ENCODE results near the gene ZNF581.

The ZNF581 gene, protein sequence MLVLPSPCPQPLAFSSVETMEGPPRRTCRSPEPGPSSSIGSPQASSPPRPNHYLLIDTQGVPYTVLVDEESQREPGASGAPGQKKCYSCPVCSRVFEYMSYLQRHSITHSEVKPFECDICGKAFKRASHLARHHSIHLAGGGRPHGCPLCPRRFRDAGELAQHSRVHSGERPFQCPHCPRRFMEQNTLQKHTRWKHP

DNA sequence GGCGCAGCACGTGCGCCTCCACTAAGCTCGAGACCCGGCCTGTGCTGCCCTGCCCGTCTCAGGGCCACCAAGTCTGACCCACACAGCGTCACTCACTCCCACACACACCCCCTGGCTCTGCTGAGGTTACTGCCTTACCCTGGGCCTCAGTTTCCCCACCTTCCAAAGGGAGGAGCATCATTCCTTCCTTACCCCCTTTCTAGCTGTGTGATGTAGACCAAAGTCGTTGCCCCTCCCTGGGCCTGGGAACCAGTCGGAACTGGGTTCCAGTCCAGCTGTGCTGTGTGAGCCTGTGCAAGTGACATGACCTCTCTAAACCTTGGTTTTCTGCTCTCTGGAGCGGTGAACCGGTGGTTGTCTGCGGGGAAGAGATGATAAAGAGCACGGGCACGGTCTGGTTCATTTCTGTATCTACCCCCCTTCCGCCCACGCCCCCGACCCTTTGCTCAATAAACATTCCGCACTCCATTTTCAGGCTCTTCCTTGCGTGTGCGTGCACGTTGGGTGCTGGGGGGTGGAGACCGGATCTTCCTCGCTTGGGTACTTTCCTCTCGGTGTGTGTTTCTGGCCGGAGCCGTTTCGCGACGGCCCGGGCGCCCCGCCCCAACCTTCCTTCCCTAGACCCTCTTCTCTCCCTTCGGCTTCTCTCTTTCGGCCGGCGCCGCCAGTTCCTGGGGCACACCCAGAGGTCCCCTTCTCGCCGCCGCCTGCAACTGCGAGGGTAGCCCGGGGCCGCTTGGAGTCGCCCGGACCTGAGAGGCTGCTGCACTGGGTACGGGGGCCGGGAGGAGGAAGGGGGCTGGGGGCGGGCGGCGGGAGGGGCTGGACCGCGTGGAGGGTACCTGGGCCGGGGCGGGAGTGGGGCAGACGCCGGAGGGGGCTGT lies at the start of gene ZNF581:
TSS of gene ZNF581 (plus strand) at position 647 of the 884 bp plus-strand sequence. CDS start 923 bp downstream, outside the sequence.
- DNase-seq = peak; percentile 95

DNA sequence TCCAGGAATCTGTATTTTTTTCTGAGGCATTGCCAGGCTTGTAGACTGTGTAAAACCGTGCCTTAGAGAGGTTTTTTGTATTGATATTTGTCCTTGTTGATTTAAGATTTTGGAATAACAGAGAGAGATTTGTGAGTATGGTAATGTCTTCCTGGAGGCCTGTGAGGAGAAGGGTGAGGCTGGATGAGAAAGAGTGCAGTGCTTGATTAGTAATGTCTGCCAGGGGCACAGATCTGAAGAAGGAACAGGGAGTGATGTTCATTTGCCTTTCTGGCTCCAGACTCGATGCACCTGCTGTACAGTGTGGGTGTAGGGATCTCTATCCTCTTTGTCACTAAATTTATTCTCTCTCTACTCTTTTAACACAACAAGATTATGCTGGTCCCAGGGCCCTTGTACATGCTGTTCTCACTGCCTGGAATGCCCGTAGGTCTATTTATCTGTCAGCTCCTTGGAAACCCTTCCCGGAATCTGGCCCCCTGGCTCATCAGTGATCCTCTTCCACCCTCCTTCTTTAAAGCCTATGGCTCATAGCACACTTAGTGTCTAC lies 48.4 kb upstream of the ZNF581 start:
- DNase-seq = no peak

DNA sequence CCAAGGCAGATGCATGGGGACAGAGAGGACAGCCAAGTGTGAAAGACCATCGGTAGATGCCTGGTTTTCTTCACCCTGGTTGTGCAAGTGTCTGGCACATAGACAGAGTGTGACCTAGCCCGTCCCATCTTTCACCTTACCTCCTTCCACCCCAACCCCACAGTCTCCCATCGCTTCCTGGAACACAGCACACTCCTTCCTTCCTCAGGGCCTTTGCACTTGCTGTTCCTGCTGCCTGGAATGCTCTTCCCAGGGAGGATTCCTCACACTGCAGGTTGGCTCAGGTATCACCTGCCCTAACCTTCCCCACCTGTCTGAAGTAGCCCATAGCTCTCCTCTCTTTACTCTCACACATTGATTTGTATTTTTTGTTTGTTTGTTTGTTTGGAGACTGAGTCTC lies 47.1 kb upstream of the ZNF581 start:
- no peak for DNase-seq

DNA sequence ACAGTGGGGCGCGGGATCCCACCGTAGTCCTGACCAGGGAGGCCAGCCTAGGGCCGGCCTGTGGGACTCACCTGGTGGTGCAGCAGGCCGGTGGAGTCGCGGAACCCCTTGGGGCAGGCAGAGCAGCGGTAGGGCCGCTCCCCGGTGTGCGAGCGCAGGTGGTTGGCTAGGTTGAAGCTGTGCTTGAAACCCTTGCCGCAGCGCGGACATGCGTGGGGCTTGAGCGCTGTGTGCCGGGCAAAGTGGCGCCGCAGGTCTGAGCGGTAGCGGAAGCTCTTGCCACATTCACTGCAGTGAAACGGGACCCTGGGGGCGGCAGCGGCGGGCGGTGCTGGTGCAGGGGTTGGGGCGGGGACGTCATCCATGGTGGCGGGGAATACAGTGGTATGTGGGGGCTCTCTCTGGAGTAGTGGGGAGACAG lies 45.9 kb upstream of the ZNF581 start:
- DNase-seq = no peak

DNA sequence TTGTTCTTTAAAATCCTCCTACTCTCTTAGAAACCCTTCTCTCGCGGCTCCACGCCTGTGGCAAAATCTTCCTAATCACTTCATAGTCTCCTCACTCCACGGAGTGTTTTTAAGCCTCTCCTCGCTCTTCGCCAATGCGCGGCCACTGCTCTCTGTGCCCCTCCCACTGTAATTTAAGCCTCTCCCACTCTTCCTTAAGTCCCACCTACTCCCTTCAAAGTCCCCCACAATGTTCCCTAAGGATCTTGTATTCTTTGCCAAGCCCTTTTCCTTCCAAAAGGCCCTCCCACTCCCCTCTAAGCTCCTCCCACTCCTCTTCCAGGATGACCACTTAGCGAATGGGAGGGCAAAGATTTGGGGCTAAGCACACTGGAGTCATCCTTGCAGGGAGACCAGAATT lies 45.4 kb upstream of the ZNF581 start:
- no peak for DNase-seq

DNA sequence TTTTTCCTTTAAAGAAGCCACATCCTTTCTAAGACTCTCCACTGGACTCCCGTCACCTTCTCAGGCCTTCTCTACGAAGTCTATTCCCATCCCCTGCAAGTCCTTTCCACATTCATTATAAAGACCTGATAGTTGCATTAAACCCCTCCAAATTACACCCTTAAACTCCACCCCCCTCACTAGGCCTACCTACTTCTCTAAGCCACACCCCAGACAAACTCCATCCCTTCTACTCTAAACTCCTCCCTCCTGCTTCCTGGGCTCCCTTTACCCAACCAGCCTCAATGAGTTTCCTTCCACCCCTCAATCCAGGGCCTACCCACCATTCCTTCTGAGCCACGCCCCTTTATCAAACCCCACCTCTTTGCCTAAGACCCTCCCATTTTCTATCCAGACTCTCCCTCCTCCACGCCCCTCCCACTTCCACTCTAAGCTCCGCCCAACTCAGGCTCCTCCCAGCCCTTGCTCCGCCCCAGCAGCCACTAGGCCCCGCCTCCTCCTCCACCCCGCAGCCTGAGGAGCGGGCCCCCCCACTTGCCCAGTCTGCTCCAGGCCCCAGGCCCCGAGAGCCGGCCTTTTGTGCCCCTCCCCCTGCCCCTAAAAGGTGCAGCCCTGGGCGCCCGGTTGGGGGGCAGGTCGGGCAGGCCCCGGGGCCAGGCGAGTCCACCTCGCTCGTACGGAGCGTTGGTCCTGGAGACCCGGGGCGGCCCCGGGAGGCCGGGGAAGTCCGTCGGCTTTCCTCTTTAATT lies 44.6 kb upstream of the ZNF581 start:
- peak; percentile 98 for DNase-seq

DNA sequence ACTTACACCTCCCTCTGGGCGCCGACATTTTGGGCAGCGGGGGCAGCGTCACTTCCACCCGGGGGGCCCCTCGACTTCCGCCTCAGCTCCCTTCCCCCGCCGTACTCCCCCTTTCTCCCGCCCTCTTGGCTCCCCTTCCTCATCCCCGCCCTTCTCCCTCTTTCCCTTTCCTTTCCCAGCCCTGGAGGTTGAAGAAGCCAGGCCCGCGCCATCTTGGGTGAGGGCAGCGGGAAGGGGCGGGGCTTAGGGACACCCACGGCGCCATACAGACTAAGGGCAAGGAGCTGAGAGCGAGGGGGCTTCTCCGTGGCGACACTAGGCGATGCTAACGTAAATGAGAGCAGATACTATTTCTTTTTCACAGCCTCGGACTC lies 44.0 kb upstream of the ZNF581 start, which contains the start of gene FIZ1:
TSS of gene FIZ1 (minus strand) at position 50 of the 374 bp plus-strand sequence. CDS start 1,652 bp downstream, outside the sequence.
- peak; percentile 98 for DNase-seq

DNA sequence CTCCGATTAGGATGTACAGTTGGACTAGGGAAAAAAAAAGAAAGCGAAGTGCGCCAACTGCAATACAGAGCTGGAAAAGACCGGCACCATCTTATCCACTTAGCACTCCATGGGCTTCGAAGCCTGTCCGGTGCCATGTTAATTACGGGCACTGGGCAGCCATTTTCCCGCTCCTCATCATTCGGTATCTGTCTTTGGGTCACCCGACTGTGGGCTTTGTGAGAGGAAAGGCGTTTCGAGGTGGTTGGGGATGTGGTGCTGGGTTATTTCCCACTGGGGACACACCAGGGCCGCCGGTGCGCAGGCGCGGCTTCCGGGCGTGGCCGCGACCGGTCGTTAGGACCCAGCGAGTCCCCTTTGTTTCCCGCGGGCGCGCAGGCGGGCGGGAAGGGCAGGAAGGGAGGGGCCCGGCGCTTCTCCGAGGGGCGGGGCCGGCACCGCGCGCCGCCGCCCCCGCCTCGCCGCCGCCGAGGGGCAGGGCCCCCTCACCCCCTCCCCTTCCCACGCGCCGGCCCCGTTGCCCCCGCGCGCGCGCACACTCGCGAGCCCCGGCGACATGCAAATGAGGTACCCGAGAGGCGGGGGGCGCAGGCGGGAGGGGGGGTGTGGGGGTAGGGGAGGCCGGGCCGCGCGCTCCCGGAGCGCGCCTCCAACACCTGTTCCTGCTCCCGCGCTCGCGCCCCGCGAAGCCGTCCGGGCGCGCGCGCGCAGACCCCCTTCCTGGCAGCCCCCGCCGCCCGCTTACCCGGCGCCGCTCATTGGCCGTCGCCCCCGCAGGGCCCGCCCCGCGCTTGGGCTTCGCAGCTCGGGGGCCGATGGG lies 43.4 kb upstream of the ZNF581 start, which contains the start of gene ZNF524:
TSS of gene ZNF524 (plus strand) at position 447 of the 820 bp plus-strand sequence. CDS start 1,825 bp downstream, outside the sequence.
- DNase-seq = peak; percentile 94

DNA sequence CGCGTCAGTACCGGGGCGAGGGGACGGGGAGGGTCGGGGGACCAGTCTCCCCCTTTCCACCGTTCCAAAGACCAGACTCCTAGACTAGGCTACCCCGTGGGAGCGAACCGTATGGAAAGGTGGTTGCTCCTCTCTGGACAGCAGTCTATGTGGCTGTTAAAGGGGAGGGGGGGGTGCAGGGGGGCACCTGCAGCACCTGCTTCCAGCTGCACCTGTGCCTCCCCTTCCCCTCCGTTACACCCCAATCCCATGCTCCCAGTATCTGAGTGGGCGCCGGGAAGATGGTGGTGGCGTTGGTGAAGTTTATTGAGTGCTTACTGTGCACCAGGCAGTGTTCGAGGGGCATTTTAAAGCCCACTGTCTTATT lies 42.8 kb upstream of the ZNF581 start:
- no peak for DNase-seq

DNA sequence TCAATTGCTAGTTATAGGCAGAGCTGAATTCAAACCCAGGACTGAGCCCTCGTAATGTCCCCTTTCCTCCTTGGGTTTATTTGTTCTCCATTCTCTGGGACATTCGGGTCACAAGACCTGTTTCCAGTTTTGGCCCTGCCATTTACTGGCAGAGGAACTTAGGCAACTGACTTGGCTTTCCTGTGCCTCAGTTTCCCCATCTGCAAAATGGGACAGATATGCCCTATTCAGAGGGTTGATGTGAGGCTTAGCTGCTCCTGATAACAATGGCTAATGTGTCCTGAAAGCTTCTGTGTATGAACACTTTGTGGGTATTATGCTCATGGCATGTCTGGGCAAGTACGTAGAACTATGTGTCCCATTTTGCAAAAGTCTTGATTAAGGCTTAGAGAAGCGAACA lies 42.4 kb upstream of the ZNF581 start:
- DNase-seq = no peak

DNA sequence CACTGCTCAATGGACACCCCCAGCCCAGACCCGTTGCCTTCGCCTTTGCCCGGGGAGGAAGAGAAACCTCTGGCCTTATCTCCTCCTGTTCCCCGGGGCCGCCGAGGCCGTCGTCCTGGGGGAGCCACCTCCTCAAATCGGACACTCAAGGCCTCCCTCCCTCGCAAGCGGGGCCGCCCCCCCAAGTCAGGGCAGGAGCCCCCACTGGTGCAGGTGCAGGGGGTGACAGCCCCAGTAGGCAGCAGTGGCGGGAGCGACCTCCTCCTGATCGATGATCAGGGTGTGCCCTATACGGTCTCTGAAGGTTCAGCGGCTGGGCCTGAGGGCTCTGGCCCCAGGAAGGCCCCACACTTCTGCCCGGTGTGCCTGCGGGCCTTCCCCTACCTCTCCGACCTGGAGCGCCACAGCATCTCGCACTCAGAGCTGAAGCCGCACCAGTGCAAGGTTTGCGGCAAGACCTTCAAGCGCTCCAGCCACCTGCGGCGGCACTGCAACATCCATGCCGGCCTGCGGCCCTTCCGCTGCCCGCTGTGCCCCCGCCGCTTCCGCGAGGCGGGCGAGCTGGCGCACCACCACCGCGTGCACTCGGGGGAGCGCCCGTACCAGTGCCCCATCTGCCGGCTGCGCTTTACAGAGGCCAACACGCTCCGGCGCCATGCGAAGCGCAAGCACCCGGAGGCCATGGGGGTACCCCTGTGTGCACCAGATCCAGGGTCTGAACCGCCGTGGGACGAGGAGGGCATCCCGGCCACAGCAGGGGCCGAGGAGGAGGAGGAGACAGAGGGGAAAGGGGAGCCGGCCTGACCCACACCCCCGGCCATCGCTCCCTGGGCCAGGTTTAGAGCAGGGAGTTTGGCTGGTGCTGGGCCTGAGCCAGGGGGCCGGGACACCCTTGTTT lies 41.1 kb upstream of the ZNF581 start:
- no peak for DNase-seq

DNA sequence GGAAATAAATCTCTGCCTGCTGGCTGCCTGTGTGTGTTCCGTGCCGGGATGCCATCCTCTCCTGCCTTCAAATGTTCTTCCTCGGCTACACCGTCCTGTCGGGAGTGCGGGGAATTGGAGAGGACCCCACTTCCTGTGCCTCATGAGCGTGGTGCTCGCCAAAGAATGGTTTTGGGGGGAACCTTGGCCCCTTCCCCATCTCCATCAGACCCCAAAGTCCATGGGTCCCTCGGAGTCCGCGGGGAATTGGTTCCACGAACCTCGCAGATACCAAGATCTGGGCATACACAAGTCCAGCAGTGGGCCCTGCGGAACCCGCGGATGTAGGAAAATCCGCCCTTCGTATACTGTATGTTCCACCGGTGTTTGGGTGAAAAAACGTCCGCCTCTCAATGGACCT lies 40.3 kb upstream of the ZNF581 start:
- no peak for DNase-seq

DNA sequence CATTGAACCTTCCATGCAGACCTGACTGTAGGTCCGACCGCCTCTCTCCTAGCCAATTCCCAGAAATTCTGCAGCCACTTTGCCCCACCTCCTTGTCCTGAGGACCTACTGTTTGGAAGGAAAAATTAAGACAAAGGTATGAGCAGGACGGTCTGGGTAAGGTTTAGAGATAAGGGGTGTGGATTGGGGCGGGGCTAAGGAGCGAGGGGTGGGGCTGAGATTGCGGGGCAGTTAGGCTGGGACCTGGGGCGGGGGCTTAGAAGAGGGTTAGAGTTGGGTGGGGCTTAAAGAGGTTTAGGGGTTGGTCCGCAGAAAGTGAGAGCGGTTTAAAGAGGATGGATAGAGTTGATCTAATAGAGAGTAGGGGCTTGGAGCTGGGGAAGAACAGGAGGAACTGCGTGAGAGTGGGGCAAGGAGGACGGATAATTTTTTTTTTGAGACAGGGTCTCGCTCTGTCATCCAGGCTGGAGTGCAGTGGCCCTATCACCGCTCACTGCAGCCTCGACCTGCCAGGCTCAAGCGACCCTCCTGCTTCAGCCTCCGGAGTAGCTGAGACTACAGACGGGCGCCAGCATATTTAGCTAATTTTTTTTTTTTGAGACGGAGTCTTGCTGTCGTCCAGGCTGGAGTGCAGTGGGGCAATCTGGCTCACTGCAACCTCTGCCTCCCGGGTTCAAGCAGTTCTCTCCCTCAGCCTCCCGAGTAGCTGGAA lies 39.7 kb upstream of the ZNF581 start:
- DNase-seq = no peak

DNA sequence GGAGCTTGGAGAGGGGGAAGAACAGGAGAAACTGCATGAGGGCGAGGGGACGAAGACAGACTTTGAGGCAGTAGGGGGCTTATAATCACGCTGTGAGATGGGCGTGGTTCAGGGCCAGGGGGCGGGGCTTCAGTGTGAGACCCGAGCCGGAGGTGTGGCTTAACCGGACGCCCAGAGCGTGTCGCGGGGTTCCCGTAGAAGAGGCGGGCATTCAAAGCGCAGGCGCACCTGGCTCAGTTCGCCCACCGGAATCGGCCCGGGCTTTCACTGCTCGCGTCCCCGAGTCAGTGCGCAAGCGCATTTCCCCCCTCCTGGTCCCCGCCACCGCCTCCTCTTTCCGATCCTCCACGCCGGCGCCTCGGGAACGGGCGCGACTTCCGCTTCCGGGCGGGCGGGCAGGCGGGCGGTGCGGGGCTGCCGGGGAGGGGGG lies 38.2 kb upstream of the ZNF581 start:
- peak; percentile 99 for DNase-seq

DNA sequence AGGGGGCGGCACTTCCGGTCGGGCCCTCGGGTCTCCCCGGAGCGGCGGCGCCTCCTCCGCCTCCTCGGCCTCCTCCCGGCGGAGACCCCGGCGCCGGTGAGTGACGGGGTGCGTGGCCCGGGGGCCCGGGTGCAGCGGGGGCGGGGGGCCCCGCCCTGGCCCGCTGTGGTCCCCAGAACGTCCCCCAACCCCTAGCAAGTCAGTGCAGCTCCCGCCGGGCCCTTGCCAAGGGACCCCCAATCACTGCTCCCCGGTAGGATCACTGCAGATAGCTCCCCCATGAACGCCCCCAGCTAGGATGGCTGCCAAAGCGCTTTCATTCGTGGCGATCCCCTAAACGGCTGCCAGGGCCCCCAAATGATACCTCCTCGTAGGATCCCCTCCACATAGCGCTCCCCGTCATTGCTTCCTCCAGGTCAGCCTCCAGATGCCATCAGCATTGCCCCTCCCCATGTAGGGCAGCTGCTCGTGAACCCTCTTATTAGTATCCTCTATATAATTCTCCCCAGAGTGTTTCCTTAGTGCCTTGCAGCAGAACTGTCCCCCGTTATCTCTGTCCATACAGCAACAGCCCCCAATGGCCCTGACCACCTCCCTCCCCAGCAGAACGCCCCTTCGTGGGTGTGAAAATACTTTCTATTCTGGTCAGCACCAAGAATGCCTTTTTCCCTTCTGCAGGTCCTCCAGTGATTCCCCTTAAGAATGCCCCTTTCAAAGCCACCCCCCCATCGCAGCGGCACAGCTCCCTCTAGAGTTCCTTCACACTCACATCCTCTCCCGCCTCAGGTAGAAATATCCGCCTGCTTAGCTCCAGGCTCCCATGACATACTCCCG lies 37.6 kb upstream of the ZNF581 start, which contains the start of gene ZNF865:
TSS of gene ZNF865 (plus strand) at position 11 of the 834 bp plus-strand sequence. CDS start 7,972 bp downstream, outside the sequence.
- DNase-seq = peak; percentile 85

DNA sequence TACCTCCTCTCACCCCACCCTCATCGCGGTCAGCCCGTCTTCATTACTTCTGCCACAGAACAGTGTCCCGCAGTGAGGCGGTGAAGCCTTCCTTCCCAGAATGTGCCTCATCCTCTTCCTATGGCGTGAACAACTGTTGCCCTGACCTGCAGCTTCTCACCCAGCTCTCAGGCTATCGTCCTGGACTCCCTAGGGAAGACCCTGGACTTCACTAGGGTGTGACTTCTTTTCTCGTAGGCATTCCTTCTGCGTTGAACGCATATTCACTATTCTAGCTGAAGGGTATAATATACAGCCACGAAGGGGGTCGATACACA lies 37.0 kb upstream of the ZNF581 start:
- DNase-seq = no peak

DNA sequence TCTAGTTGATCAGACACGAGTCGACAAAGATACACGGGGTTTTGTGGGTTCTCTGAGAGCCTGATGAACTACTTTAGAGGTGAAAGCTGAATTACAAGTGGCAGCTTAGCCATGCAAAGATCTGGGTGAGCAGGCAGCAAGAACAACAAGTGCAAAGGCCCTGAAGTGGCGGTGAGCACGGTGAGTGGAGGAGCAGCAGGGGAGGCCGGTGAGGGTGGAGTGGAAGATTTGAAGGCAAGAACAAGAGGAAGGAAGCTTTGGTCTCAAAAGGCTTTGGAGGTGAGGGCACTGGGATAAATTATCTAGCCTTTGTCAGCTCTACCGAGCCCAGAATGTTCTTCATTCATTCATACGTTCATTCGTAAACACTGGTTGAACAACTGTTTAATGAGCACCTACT lies 36.6 kb upstream of the ZNF581 start:
- no peak for DNase-seq

DNA sequence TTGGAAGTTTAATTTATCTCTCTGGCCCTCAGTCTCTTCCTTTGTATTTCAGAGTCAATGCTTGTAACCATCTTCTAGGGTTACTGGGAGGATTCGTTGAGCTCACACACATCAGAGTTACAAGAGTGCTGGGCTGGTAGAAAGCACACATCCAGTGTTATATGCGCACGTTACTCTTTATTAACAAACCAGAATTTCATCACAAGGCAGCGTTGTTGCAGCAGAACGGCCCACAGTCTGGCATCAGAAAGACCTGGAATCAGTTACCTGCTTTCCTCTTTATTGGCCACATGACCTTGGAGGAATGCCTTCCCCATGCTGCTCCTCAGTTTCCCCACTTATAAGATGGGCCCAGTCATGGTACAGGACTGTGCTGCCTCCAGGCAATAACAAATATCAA lies 34.1 kb upstream of the ZNF581 start:
- DNase-seq = no peak

DNA sequence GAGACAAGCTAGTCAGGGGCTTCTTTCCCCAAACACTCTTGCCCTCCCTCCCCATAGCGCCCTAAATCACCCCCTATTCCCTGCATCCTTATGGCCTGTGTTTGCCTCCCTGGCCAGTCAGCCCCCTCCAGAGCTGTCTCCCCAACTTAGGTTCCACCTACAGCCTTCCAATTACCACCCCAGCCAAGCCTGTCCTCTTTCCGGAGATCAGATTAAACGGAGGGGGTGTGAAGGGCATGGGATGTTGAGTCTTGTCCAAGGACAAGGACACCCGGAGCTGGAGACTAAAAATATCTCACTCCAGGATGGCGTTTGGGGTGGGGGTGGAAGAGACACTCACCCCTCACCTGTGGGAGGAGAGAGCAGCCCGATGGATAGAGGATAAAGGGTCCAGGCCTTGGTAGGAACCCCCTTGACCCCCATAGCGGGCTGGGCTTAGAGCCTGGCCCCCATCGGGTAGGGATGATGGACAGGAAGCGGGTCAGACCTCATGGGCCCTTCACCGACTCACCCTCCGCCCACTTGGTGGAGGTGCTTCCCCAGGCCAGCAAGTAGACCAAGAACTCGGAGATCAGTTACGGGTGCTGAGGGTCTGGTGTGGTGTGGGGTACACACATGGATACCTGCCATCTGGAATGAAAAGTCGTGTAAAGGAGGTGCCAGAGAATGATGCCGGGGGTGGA lies 32.0 kb upstream of the ZNF581 start:
- no peak for DNase-seq

All from activated CD8-positive, alpha-beta memory T cell treated with anti-CD3 and anti-CD28 coated beads for 24 hours (primary cell).